NCI-H1105 (cell line): ENCODE measurements around the gene TINAG.
"Not testable (repeated sequence)": the region's sequence is repeated elsewhere in the genome, so short reads cannot be mapped to it uniquely, and the experiment has no call there.

Experiments used
- DNase-seq: peaks from one replicate; lab custom pipeline; 2025; lab: John Stamatoyannopoulos, UW

The TINAG gene

GRCh38 chr6:54307439-54307910 is 766 bp upstream of the TINAG start:
- no peak for DNase-seq

DNA sequence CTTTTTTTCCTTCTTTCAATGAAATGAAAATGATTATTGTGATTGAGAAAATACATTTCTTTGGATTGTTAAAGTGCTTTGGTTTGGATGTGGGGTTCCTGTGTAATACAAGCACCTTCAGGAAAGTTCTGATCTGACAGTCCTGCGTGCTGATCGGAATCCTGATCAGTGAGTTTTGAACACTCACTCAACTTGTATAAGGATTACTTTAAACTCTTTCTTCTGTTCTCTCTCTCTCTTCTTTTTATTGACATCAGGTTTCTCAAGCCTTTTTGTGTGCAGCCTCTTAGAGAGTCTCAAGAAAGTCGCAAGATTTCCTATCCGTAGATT is 710 bp downstream of the TINAG start:
- DNase-seq, result no peak

DNA sequence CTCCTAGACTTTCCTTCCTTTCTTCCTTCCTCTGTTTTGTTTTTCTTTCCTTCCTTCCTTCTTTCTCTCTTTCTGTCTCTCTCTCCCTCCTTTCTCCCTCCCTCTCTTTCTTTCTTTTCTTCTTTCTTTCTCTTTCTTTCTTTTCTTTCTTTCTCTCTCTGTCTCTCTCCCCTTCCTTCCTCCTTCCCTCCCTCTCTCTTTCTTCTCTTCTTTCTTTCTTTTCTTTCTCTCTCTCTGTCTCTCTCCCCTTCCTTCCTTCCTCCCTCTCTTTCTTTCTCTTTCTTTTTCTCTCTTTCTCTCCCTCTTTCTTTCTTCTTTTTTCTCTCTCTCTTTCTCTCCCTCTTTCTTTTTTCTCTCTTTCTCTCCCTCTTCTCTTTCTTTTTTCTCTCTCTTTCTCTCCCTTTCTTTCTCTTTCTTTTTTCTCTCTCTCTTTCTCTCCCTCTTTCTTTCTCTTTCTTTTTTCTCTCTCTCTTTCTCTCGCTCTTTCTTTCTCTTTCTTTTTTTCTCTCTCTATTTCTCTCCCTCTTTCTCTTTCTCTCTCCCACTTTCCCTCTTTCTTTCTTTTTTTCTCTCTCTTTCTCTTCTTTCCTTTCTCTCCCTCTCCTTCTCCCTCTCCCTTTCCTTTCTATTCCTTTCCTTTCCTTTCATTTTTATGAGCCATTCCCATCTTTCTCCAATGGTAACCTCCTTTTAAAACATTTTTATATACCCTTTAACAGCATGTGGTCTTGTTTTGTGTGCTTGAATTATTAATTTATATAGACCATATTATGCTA is 2.3 kb downstream of the TINAG start:
- no peak for DNase-seq

- no peak for DNase-seq
Observed at GRCh38 chr6:54315656-54316055, 7.4 kb downstream of the TINAG start.

DNA sequence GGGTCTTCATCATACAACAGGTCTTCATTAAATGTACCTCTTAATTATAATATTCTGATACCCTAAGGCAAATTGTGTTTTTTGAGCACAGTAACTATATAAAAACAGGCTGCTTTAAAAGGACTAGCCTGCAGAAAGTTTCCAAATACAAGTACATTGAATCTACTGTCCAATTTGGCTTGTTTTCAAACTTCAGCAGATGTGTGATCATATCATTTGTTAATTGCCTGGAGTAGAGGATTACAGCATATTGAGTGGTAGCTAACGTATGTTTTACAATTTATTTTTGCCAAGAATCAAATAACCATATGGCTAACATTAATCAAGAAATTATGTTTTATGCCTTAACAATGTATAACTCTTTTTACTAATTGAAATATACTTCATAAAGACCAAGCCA is 12.6 kb downstream of the TINAG start:
- DNase-seq, result peak; percentile 17

DNA sequence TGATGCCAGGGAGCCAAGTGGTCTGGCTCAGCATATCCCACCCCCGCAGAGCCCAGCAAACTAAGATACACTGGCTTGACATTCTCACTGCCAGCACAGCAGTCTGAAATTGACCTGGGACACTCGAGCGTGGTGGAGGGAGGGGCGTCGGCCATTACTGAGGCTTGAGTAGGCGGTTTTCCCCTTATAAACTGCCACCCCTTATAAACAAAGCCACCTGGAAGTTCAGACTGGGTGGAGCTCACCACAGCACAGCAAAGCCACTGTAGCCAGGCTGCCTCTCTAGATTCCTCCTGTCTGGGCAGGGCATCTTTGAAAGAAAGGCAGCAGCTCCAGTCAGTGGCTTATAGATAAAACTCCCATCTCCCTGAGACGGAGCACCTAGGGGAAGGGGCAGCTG is 19.4 kb downstream of the TINAG start:
- DNase-seq, result no peak

GRCh38 chr6:54331571-54331970 is 23.3 kb downstream of the TINAG start:
- DNase-seq, result not testable (repeated sequence)

- DNase-seq, result no peak
Observed at GRCh38 chr6:54335871-54336270, 27.6 kb downstream of the TINAG start.

- no peak for DNase-seq
Observed at GRCh38 chr6:54353975-54354374, 45.7 kb downstream of the TINAG start.

DNA sequence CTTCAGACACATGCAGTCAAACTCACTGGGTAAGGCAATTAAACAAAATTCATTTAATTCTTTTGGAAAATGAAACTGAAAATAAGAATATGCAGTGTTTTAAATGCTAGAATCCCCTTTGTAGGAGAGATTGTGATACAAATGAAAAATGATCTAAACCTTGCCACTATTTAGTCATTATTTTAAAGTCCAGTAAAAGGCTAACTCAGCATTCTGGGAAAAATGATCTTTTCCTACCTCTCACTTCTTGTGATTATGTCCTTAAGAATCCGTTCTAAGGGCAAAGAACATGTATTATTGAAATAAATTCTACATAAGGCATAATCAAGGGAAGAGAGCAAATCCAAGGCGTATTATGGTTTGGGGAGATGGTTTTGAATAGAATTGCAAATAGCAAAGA is 46.4 kb downstream of the TINAG start:
- DNase-seq, result no peak

GRCh38 chr6:54357141-54357540 is 48.9 kb downstream of the TINAG start:
- DNase-seq, result no peak

GRCh38 chr6:54361188-54361587 is 52.9 kb downstream of the TINAG start:
- no peak for DNase-seq

DNA sequence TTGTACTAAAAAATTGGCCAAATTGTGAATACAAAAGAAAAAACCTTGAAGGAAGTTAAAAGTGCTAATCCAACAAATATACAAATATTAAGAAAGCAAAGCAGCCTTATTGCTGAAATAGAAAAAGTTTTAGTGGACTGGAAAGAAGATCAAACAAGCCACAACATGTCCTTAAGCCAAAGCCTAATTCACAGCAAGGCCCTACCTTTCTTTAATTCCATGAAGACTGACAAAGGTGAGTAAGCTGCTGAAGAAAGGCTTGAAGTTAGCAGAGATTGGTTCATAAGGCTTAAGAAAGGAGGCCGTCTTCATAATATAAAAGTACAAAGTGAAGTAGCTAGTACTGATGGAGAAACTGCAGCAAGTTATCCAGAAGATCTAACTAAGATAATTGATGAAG is 53.5 kb downstream of the TINAG start:
- DNase-seq, result no peak

GRCh38 chr6:54366667-54367327 is 58.6 kb downstream of the TINAG start:
- no peak for DNase-seq

DNA sequence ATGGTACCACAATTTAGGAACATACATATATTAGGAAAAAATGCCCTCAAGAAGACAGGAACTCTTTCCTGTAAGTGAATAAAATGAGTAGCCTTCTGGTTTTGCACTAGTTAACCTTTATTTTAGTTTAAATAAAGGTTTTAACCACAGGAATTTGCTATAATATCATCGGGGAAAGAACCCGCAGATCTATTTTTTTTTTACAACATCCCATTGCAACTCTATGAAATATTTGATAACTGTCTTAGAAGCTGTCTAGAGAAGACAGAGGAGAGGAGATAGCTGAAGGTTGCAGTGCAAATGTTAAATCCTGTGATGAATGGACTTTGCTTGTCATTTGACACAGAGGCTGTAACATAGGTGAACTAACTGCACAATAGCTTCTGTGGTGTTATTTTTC is 69.5 kb downstream of the TINAG start:
- no peak for DNase-seq

DNA sequence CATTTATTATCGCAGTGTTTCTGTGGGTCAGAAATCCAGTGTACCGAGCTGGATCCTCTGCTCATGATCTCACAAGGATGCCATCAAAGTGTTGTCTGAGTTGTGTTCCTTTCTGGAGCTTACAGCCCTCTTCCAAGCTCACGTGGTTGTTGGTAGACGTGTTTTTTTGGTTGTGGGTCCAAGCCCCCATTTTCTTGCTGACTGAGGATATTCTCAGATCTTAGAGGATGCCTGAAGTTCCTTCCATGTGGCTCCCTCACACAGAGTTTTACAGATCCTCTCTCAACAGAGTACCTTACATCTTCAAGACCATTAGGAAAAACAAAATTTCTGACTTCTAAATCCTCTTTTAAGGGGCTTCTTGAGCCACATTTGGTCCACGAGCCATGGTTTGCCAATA is 78.1 kb downstream of the TINAG start:
- DNase-seq, result no peak

- no peak for DNase-seq
Observed at GRCh38 chr6:54390362-54390761, 82.1 kb downstream of the TINAG start.

- DNase-seq, result no peak
Observed at GRCh38 chr6:54391577-54391976, 83.3 kb downstream of the TINAG start.

GRCh38 chr6:54403096-54403495 is 94.9 kb downstream of the TINAG start:
- DNase-seq, result no peak

- no peak for DNase-seq
Observed at GRCh38 chr6:54404791-54405190, 96.5 kb downstream of the TINAG start.

DNA sequence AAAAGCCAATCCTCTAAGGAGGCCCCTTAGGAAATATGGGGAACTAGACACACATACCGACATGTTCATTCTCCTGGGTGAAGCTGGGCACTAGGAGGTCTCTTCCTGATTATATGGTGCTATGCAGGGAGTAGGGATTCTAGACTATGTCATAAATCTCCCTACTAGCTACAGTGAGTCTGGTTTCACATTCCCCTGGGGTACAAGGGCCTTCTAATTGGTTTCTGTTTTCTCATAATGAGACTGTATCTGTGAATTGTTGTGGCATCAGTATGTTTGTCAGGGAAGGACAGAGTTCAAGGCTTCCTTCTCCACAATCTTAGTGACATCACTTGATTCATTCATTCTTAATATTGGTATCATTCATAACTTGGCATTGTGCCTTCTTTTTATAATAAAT is 103.5 kb downstream of the TINAG start:
- no peak for DNase-seq

- DNase-seq, result no peak
Observed at GRCh38 chr6:54415517-54415916, 107.3 kb downstream of the TINAG start.

- DNase-seq, result no peak
Observed at GRCh38 chr6:54419885-54420284, 111.6 kb downstream of the TINAG start.

- DNase-seq, result no peak
Observed at GRCh38 chr6:54426995-54427394, 118.8 kb downstream of the TINAG start.
